MM.1S (cell line): ENCODE data around the gene NUP188.

Experiments used
- EZH2phosphoT487 ChIP-seq: fragments of 300-600 bp; sonication (generic); IDR thresholded peaks from 2 replicates; pipeline ENCODE4 v1.6.1; 2018; ENCODE audit warnings: antibody characterized with exemption, low read length
- TF ChIP-seq, protein P1 (sequence below): fragments of 300-600 bp; sonication (generic); IDR thresholded peaks from 2 replicates; pipeline ENCODE4 v1.5.1; 2016; ENCODE audit warnings: antibody characterized with exemption, low read length, mixed read lengths

DNA sequence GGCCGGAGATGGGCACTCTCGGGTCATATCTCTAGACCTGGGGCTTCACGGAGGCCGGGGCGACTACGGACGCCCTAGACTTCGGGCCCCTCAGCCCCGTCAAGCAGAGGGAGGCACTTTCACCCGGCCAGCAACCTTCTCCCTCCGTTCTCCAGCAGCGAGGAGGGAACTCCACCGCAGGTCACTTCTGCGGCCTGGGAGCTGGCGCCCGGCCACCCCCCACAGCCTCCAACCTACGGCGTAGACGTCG, 297 bp upstream of the NUP188 start:
- TF ChIP-seq, protein P1, sequence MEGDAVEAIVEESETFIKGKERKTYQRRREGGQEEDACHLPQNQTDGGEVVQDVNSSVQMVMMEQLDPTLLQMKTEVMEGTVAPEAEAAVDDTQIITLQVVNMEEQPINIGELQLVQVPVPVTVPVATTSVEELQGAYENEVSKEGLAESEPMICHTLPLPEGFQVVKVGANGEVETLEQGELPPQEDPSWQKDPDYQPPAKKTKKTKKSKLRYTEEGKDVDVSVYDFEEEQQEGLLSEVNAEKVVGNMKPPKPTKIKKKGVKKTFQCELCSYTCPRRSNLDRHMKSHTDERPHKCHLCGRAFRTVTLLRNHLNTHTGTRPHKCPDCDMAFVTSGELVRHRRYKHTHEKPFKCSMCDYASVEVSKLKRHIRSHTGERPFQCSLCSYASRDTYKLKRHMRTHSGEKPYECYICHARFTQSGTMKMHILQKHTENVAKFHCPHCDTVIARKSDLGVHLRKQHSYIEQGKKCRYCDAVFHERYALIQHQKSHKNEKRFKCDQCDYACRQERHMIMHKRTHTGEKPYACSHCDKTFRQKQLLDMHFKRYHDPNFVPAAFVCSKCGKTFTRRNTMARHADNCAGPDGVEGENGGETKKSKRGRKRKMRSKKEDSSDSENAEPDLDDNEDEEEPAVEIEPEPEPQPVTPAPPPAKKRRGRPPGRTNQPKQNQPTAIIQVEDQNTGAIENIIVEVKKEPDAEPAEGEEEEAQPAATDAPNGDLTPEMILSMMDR, result no peak
- no peak for TF ChIP-seq EZH2phosphoT487
